Neural cell (in vitro differentiated cells): ENCODE measurements around the gene VPS26B. TPM values are rescaled to one million over a fixed set of nuclear protein-coding genes. Genes with fewer than 3 reads are reported as not detected.

ENCODE experiments used
- H2AFZ ChIP-seq: fragments of 200-600, 300-800 bp; sonication (generic), shearing (Covaris generic); 2 replicates; pipeline ENCODE4 v1.6.0; 2014; ENCODE audit warnings: low read depth, mild to moderate bottlenecking, antibody characterized with exemption, low read length, moderate library complexity
- H3F3A ChIP-seq: fragments of 200-600 bp; shearing (Covaris generic); 2 replicates; pipeline ENCODE4 v1.6.1; 2016; ENCODE audit warnings: mild to moderate bottlenecking, moderate library complexity, mixed read lengths, antibody characterized with exemption, low read length; ENCODE audit not compliant: insufficient read depth, poor library complexity, severe bottlenecking
- H3K27ac ChIP-seq: fragments of 200-600, 300-800 bp; sonication (generic), shearing (Covaris generic); 2 replicates; pipeline ENCODE4 v1.5.1; 2014; ENCODE audit warnings: mild to moderate bottlenecking, low read length, moderate library complexity
- H3K27me3 ChIP-seq: fragments of 300-800, 200-600 bp; sonication (generic), shearing (Covaris generic); 2 replicates; pipeline ENCODE4 v1.6.0; 2014; ENCODE audit warnings: mild to moderate bottlenecking, low read depth, low read length, moderate library complexity; ENCODE audit not compliant: insufficient read depth
- H3K36me3 ChIP-seq: fragments of 300-800, 200-600 bp; sonication (generic), shearing (Covaris generic); 2 replicates; pipeline ENCODE4 v1.5.1; 2014; ENCODE audit warnings: mild to moderate bottlenecking, antibody characterized with exemption, low read length, moderate library complexity; ENCODE audit not compliant: insufficient read depth
- H3K4me2 ChIP-seq: fragments of 300-800, 200-600 bp; sonication (generic), shearing (Covaris generic); 2 replicates; pipeline ENCODE4 v1.6.0; 2014; ENCODE audit warnings: mild to moderate bottlenecking, low read length
- H3K4me3 ChIP-seq: fragments of 300-800, 200-600 bp; sonication (generic), shearing (Covaris generic); 2 replicates; pipeline ENCODE4 v1.5.1; 2014; ENCODE audit warnings: mild to moderate bottlenecking, low read length, moderate library complexity
- H3K79me2 ChIP-seq: fragments of 200-600 bp; shearing (Covaris generic); replicated peaks from 2 replicates; pipeline ENCODE4 v1.6.0; 2014; ENCODE audit warnings: mild to moderate bottlenecking, low read length, moderate library complexity; ENCODE audit not compliant: insufficient read depth
- H3K9ac ChIP-seq: fragments of 300-800, 200-600 bp; sonication (generic), shearing (Covaris generic); 2 replicates; pipeline ENCODE4 v1.6.1; 2016; ENCODE audit warnings: mild to moderate bottlenecking, low read length, mixed read lengths
- H3K9me2 ChIP-seq: fragments of 200-600 bp; shearing (Covaris generic); 2 replicates; pipeline ENCODE4 v1.6.1; 2016; ENCODE audit warnings: mild to moderate bottlenecking, low read length, mixed read lengths; ENCODE audit not compliant: insufficient read depth
- H3K9me3 ChIP-seq: fragments of 200-600, 300-800 bp; sonication (generic), shearing (Covaris generic); 2 replicates; pipeline ENCODE4 v1.6.1; 2016; ENCODE audit warnings: mild to moderate bottlenecking, mixed run types, low read length, moderate library complexity, mixed read lengths
- H4K20me1 ChIP-seq: fragments of 200-600 bp; shearing (Covaris generic); 2 replicates; pipeline ENCODE4 v1.6.1; 2016; ENCODE audit warnings: mild to moderate bottlenecking, mixed run types; ENCODE audit not compliant: insufficient read depth
- CTCF ChIP-seq: fragments of 450-650 bp; IDR thresholded peaks from 2 replicates; pipeline ENCODE4 v1.5.1; 2014; ENCODE audit warnings: antibody characterized with exemption, mild to moderate bottlenecking, moderate library complexity; ENCODE audit not compliant: poor library complexity, severe bottlenecking
- EP300 ChIP-seq: fragments of 450-650 bp; conservative IDR thresholded peaks from 2 replicates; pipeline ENCODE4 v1.6.1; 2014; ENCODE audit warnings: antibody characterized with exemption, mild to moderate bottlenecking, moderate library complexity; ENCODE audit not compliant: poor library complexity, severe bottlenecking
- EZH2 ChIP-seq: fragments of 200-600, 300-800 bp; shearing (Covaris generic), sonication (generic); IDR thresholded peaks from 2 replicates; pipeline ENCODE4 v1.6.1; 2014; ENCODE audit warnings: antibody characterized with exemption, low read length, borderline replicate concordance, mild to moderate bottlenecking; ENCODE audit not compliant: insufficient read depth, poor library complexity, severe bottlenecking
- MXI1 ChIP-seq: fragments of 450-650 bp; conservative IDR thresholded peaks from 2 replicates; pipeline ENCODE4 v1.6.1; 2014; ENCODE audit warnings: antibody characterized with exemption, mild to moderate bottlenecking; ENCODE audit not compliant: poor library complexity, severe bottlenecking
- RAD21 ChIP-seq: fragments of 450-650 bp; conservative IDR thresholded peaks from 2 replicates; pipeline ENCODE4 v1.6.1; 2014; ENCODE audit warnings: antibody characterized with exemption, mild to moderate bottlenecking, moderate library complexity
- SMC3 ChIP-seq: fragments of 450-650 bp; conservative IDR thresholded peaks from 2 replicates; pipeline ENCODE4 v1.6.1; 2014; ENCODE audit warnings: antibody characterized with exemption, mild to moderate bottlenecking, moderate library complexity; ENCODE audit not compliant: poor library complexity
- polyA plus RNA-seq: library from polyadenylated mRNA; depleted of rRNA; stranded (reverse); fragments of >200 nt; gene quantifications from 2 replicates; pipeline ENCODE4 v1.2.3, GENCODE V29; 2014
- TF ChIP-seq, protein P1 (sequence below): IDR thresholded peaks from 2 replicates; pipeline ENCODE4 v1.6.1; 2012; ENCODE audit warnings: borderline replicate concordance

Gene VPS26B
- polyA plus RNA-seq, 1 donor from 2014 or later: 72.6 TPM

DNA sequence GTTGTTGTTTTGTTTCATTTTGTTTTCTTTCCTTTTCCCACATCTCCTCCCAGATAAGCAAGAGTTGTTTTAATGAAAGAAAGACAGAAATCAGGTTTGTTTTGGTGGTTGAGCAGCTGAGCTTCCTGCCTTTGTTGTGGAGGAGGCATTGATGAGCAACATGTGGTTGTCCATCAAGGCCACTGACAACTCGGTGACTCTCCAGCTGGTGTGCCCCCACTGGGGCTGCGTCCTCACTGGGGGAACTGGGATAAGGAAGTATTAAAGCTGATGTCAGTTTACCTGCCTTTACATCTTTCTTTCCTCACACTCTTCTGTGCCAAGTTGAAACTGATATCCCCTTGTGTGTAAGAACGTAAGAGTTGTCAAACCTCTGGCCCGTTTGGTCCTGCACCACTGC is 5.9 kb downstream of the VPS26B start:
- TF ChIP-seq EP300: no peak
- no peaks in the 10 kb centered on the region for H3K9me2 ChIP-seq
- H3K36me3 ChIP-seq: peaks cover under 1% of the 10 kb centered on the region
- no peak overlapping the region for H3K4me3 ChIP-seq
- H4K20me1 ChIP-seq: peaks cover 4% of the 10 kb centered on the region
- H3K79me2 ChIP-seq: peaks cover 37% of the 10 kb centered on the region
- H3F3A ChIP-seq: no peaks in the 10 kb centered on the region
- no peak overlapping the region for H3K4me2 ChIP-seq
- no peaks in the 10 kb centered on the region for H3K9me3 ChIP-seq
- no peak overlapping the region for H3K27ac ChIP-seq
- H3K27me3 ChIP-seq: no peaks in the 10 kb centered on the region
- H3K9ac ChIP-seq: no peak overlapping the region
- H2AFZ ChIP-seq: no peak overlapping the region

DNA sequence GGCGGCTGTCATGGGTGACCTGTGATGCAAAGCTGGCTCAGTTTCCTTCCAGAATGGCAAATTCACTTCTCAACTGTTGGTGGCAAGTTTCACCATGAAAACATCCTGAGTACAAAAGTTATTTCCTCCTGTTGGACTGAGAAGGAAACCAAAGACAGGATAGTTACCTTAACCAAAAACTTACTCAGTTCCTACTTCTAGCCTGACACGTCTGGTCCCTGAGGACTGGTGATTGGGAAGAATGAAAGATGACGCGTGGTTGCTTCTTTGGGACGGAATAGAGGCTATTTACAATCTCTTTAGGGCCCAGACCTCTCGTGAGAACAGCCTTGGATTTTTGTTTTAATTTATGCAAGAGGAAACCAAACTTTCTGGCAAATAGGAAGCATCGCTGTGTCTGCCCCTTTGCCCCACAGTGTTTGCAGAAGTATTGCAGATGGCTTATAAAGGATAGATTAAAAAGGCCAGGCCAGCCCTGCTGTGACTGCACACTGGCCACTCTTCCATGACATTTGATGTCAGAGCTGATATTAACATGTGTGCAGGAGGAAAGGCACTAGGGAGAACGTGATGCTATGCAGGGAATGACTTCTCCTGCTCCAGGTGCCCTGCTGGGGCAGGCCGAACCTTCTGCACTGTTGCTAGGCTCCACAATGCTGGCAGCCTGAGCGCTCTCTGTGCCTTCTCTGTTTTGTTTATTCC is 7.6 kb downstream of the VPS26B start:
- Histone ChIP-seq H3K27me3 (no peaks in the 10 kb centered on the region), H3K9me2 (no peaks in the 10 kb centered on the region), H3K9me3 (no peaks in the 10 kb centered on the region), H3K36me3 (peaks cover 3% of the 10 kb centered on the region), H3K4me2 (no peak overlapping the region), H3K9ac (no peak overlapping the region), H3K27ac (no peak overlapping the region), H2AFZ (no peak overlapping the region), H3F3A (no peaks in the 10 kb centered on the region), H3K4me3 (no peak overlapping the region), H3K79me2 (peaks cover 20% of the 10 kb centered on the region), H4K20me1 (peaks cover 4% of the 10 kb centered on the region)
- TF ChIP-seq RAD21: no peak

- peaks cover 7% of the 10 kb centered on the region for H3K79me2 ChIP-seq
- peaks cover 4% of the 10 kb centered on the region for H4K20me1 ChIP-seq
Measured at GRCh38 chr11:134233729-134234179, 9.3 kb downstream of the VPS26B start.

DNA sequence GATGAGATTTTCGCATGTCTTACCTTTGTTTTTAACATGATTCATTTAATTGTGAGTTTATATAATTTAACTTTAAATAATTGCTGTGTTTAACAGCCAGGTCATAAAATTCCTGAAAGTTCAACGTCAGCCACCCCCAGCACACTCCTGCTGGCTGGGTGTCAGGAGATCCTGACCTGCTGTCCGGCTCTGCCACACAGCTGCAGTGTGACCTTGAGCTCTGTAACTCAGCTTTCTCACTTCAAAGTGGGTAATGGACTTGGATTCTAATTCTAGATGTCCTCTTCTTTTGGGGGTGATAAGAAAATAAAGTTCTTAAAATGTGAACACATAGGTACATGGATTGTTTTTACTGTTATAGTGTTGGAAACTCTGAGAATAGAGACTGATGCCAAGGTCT is 10.9 kb downstream of the VPS26B start:
- Histone ChIP-seq H4K20me1 (peaks cover 4% of the 10 kb centered on the region), H3K9me3 (no peaks in the 10 kb centered on the region), H3K27me3 (no peaks in the 10 kb centered on the region), H3F3A (no peaks in the 10 kb centered on the region), H3K4me2 (no peak overlapping the region), H3K4me3 (no peak overlapping the region), H2AFZ (no peak overlapping the region), H3K79me2 (no peaks in the 10 kb centered on the region), H3K36me3 (peaks cover 6% of the 10 kb centered on the region), H3K9ac (no peak overlapping the region), H3K9me2 (no peaks in the 10 kb centered on the region), H3K27ac (no peak overlapping the region)
- TF ChIP-seq EP300 (no peak), MXI1 (no peak), RAD21 (no peak), SMC3 (no peak), CTCF (no peak), EZH2 (no peak)
- TF ChIP-seq, protein P1, sequence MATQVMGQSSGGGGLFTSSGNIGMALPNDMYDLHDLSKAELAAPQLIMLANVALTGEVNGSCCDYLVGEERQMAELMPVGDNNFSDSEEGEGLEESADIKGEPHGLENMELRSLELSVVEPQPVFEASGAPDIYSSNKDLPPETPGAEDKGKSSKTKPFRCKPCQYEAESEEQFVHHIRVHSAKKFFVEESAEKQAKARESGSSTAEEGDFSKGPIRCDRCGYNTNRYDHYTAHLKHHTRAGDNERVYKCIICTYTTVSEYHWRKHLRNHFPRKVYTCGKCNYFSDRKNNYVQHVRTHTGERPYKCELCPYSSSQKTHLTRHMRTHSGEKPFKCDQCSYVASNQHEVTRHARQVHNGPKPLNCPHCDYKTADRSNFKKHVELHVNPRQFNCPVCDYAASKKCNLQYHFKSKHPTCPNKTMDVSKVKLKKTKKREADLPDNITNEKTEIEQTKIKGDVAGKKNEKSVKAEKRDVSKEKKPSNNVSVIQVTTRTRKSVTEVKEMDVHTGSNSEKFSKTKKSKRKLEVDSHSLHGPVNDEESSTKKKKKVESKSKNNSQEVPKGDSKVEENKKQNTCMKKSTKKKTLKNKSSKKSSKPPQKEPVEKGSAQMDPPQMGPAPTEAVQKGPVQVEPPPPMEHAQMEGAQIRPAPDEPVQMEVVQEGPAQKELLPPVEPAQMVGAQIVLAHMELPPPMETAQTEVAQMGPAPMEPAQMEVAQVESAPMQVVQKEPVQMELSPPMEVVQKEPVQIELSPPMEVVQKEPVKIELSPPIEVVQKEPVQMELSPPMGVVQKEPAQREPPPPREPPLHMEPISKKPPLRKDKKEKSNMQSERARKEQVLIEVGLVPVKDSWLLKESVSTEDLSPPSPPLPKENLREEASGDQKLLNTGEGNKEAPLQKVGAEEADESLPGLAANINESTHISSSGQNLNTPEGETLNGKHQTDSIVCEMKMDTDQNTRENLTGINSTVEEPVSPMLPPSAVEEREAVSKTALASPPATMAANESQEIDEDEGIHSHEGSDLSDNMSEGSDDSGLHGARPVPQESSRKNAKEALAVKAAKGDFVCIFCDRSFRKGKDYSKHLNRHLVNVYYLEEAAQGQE: no peak

More at GRCh38 chr11:134233729-134234179, 9.3 kb downstream of the VPS26B start:
- Histone ChIP-seq H2AFZ (no peak overlapping the region), H3K36me3 (peaks cover 6% of the 10 kb centered on the region), H3K27me3 (no peaks in the 10 kb centered on the region), H3F3A (no peaks in the 10 kb centered on the region), H3K27ac (no peak overlapping the region), H3K4me2 (no peak overlapping the region), H3K9me2 (no peaks in the 10 kb centered on the region), H3K9me3 (no peaks in the 10 kb centered on the region), H3K9ac (no peak overlapping the region), H3K4me3 (no peak overlapping the region)
- no peak for TF ChIP-seq EP300
